Measurements from ENCODE around the gene PRICKLE2.

Gene PRICKLE2

DNA sequence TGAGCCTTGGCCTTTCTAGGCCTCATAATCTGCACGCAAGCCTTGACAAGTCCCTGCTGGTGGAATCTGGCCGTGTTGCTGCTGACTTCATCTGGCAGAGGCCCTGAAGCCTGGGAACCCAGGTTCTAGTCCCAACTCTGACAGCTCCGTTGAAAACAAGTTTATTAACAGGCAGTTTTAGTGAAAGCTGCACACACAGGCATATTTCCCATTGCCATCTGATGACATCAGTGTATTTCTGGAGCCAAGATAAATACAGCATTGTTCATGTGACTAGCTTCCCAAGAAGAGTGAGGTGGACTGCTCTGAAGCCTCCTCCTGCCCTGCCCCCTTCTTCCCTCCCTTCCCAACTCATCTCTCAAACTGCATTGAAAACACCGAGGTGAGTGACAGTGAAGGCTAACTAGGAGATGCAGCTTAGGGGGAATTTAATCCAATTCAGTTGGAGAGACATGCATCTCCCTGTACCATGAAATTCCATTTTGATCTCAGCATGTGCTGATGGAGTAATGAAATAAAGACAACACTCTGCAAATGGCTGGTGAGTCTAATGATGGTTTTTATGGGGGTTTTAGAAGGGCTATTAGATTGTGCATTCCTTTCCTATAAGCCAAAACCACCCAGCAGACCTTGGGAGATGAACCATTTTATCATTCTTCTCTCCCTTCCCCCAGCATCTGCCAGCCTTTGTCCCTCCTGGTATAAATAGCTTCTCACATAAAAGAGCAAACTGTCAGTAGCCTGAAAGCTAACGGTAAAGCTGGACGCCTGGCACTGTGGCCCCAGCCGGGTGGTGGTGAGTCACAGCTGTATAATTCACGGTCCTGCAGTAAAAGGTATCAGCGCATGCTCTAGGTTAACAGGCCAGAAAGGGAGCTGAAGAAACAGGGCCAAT is 38.0 kb downstream of the PRICKLE2 start:
- DNase-seq (ENCODE audit: low spot score): no peak

DNA sequence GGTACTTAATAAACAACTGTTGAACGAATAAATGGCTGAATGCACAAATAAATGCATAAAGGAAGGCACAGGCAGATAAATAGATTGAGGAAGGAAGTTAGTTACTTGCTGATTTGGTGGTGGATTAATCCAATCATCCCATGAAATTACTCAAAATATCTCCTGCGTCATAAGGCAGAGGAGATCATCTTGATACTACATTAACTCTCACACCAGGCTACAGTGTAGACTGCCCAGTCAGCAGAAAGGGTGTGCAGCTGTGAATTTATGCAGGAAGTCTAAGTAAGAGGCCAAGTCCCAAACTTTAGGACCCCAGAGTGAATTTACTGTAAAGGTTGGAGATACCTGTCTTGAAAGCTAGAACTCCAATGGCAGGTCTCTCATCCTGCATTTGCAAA is 38.6 kb downstream of the PRICKLE2 start:
- no peak for DNase-seq (ENCODE audit: low spot score)

DNA sequence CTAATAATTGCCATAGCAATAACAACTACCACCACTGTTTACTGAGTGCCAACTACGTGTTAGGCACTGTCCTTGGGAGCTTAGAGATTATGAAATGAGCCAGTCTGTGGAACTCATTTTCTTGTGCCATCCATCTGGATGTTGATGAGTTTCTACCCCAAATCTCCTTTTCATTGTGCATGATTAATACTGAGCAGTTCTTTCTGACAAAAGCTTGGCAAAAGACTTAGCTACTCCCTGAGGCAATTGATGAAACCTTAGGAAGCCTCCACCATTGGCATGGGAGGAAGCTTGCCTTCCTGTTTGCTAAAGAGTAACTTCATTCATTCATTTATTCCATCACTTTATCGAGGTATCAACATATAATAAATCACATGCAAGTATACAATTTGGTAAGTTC is 39.8 kb downstream of the PRICKLE2 start:
- no peak for DNase-seq (ENCODE audit: low spot score)

DNA sequence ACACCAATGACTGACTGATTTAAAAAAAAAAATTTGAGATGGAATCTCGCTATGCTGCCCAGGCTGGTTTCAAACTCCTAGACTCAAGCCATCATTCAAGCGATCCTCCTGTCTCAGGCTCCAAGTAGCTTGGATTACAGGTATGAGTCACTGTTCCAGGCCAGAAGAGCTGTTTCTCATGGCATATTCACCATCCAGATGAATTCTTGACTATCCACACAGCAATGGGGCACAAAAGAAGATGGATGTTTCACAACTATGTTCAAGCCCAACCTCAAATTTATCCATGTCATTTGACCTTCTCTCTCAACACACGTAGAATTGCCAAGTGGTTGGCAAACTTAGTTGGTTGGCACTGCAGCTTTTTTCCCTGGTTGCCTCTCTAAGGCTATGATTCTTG is 40.6 kb downstream of the PRICKLE2 start:
- no peak for DNase-seq (ENCODE audit: low spot score)

DNA sequence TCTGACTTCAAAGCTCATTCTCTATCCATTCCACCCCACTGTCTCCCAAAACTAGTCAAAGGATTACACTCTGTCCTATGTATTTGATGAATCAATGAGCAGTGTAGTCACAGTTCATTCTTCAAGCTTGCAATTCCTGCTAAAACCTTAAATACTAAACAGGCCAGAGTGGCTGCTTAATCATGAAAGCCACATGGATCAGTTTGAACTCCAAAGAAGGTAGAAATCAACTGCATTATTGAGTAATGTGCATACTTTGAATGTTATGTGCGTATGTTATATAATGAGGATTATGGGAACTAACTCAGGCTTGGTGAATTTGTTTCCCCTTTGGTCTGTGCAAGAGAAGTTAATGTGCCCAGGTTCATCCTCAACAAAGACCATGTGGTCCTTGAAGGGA is 45.4 kb downstream of the PRICKLE2 start:
- no peak for DNase-seq (ENCODE audit: low spot score)

DNA sequence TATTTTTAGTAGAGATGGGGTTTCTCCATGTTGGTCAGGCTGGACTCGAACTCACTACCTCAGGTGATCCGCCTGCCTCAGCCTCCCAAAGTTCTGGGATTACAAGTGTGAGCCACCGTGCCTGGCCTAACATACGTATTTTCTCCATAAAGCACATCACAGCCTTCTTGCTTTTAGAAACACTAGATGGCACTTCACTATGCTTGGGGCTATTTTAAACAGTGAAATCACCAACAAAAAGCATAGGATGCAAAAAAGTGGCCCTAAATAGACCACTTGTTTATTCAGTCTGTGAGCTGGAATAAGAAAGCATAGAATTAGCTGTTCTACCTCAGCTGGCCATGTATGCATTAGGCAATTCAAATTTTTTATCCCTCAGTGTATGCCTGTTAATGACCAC is 46.0 kb downstream of the PRICKLE2 start:
- no peak for DNase-seq (ENCODE audit: low spot score)

DNA sequence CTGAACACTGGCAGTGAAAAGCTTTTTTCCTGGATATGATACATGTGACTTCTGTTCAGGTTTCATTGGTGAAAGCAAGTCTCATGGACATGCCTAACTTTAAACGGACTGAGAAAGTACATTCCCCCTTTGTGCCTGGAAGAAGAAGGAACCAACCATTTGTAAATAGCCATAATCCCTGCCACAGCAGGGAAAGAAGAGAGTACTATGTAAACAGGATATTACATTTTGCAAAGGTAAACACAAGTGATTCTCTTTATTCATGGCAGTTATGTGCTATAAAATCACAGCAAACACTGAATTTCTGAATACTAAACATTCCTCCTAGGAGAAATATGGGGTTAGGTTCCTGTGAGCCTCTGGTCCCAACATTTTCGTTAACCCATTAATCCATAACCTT is 46.8 kb downstream of the PRICKLE2 start:
- DNase-seq (ENCODE audit: low spot score): no peak

DNA sequence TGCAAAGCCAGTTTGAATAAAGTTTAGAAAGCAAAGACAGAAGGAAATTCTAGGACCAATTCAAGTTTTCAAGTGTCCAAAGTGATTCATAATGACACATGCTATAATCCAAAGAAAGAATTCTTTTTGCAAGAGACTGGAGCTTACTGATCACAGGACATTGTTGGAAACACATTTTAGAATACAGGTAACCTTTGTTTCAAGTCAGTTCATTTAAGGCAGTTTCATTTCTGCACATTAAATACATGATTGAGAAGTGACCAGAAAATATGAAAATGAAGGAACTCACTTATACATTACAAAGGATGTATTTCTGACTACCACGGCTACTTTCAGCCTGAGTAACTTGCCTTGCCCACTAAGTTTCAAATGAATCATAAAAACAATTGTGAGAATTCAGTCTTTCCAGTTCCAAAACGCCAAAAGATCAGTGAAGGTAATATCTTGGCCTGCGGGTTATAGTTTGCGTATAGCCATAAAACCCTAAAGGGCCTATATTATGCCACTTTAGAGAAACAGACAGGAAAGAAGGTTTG is 48.7 kb downstream of the PRICKLE2 start:
- DNase-seq (ENCODE audit: low spot score): no peak

DNA sequence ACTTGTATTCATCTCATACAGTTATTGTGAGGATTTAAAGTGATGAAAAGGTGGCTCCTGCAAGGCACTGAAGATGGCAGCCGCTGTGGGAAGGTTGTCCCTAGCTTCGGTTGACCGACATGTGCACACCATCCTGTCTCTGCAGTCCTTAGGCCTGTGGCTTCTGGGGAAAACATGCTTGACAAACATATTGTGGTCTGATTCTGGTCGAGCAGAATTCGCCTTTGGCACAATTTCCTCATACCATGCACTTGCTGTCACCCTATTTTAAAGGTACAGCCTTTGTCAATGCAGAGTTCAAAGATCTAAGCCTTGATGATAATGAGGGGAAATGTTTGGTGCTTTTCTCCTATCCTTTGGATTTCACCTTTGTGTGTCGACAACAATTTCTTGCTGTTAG is 50.9 kb downstream of the PRICKLE2 start:
- no peak for DNase-seq (ENCODE audit: low spot score)

DNA sequence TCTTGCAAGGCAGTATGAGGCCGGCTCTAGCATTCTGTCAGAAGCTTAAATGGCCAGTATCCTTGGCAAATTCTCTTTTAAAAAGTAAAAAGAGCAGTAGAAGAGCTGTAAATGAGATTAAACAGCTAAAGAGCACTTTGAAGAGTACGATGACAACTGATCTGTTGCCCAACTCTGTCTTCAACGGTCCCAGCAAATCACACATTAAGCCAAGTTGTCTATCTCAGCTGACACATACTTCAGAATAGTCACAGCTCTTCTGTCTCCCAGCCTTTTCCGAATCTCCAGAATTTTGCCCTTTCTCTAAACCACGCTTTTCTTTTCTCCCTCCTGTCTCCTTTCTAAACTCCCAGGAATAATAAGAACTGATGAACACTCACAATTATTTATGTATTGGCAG is 51.7 kb downstream of the PRICKLE2 start:
- no peak for DNase-seq (ENCODE audit: low spot score)

DNA sequence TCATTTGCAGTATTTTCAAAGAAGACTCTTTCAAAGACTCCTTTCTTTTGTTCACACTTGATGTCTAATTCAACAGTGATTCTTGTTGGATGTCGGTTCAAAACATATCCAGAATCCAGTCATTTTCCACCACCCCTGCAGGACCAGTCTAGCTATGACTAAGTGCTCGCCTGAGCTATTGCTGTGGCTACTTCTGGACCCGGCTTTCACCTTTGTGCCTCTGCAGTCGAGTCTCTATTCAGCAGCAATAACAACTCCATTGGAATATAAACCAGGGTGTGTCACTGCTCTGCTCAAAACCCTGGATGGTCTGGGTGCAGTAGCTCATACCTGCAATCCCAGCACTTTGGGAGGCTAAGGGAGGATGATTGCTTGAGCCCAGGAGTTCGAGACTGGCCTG is 55.0 kb downstream of the PRICKLE2 start:
- DNase-seq (ENCODE audit: low spot score): no peak

DNA sequence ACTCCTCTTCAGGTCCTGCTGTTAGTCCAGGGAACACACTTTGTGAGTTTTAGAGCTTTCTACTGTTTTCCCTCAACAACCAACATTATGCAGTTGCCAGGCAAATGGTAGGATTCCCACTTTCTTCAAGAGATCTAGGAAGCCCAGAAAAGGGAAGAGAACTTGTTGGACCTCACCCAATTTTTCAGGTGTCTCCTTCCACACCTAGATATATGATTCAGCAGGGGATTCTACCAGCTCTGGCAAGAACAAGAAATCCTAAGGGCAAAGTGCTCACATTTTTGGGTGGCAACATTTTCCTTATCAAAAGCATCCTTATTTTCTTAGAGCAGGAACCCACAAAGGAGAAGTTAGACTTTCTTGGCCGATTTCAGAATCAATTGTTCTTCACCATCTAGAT is 57.4 kb downstream of the PRICKLE2 start:
- no peak for DNase-seq (ENCODE audit: low spot score)

DNA sequence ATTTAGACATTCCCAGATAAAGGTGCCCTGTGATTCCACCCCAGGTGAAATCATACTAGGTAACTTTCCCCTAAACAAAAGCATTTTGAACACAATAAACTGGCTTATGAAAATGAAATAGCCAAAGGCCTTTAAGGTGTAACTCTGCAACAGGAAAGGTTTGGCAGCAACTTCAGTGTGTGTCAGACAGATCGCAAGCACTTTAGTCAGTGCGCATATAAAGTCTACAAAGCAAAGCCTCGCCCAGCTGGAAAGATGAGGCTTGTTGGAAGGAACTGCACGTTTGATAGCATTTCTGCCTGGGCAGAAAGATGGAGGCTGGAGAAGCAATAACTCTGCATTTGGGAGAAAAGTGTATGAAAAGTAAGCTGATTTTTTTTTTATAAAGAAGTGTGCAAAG is 57.9 kb downstream of the PRICKLE2 start:
- no peak for DNase-seq (ENCODE audit: low spot score)

DNA sequence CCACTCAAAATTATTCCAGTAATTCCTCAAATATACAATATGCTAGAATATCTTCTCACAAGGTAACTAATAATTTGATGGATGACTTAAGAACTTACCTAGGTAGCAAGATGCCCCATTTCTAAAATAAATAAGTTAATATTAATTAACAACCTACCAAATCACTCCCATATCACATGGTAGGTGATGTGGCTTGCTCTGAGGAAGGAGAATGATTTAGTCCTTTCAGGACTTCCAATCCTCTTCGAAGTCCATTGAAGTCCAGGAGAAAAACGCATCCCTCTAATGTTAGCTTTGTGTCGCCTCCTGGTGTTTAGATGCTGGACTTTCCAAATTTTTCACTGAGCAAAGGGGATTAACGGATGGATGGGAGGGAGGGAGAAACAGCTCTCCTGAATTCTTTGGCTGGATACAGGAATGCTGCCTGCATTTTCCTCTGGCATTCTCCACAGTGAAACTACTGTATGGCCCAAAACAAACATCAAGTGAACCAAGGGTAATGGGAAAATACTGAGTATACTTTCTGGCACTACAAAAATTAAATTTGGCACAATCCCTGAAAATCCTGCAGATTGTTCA is 58.6 kb downstream of the PRICKLE2 start:
- DNase-seq (ENCODE audit: low spot score): no peak

DNA sequence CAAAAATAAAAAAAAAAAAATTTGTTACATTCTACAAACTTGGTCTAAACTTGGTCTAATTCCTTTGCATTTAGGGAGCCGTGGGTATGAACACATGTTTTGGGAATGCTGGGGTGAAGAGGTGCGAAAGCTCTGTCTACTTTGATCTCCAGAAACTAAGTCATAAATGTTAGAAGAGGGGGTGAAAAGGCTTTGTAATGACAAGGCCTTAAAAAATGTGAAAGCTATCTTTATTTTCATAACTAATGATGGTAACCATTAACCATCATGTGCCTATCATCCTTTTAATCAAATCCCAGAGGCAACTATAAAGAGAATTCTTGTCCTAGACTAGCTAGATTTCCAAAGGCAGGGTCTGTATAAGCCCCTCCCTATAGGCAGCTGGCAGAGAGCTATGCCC is 60.9 kb downstream of the PRICKLE2 start:
- DNase-seq (ENCODE audit: low spot score): no peak

DNA sequence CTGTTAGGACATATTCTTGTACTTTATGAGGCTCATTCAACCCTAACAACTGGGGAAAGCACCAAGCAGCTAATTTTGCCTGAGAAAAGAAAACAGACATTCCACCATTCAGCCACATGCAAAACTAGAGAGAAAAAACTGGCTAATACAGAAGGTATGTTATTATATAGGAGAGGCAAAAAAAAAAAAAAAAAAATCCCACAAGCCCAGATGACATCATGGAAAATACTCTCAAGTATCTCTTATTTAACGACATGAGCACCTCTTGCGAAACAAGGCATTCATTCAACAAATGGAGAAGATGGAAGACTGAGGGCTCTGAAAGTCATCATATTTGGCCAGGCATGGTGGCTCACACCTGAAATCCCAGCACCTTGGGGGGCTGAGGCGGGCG is 61.5 kb downstream of the PRICKLE2 start:
- no peak for DNase-seq (ENCODE audit: low spot score)

DNA sequence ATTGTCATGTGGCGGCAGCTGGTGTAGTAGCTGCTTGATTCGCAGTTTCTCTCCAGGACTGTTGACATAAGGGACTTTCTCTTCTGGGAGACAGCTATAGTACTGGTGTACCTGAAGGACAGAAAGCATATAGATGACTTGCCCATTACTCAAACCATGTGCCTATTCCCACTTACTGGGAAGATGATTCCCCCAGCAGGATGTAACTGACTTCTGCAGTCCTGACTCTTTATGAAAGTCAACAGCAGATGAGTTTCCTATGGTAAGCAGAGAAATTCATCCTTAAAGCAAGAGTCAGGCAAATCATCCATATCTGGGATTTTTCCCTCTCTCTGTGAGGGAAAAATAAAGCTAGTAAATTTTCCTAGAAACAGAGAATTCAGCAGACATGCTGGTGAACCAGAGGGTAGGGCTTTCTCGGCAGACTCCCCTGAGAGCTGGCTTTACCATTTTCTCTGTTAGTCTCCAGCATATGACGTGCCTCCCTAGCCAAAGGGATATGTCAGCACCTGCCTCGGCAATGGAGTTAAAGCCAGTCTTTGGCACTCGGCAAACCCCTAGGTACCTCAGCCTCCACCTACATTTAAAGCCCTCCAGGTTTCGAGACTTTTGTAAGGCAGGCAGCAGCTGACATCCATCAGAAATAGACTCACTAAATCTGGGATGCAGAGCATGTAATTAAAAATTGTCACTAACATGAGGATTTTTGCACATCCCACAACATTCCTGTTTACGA is 62.1 kb downstream of the PRICKLE2 start:
- DNase-seq (ENCODE audit: low spot score): no peak

DNA sequence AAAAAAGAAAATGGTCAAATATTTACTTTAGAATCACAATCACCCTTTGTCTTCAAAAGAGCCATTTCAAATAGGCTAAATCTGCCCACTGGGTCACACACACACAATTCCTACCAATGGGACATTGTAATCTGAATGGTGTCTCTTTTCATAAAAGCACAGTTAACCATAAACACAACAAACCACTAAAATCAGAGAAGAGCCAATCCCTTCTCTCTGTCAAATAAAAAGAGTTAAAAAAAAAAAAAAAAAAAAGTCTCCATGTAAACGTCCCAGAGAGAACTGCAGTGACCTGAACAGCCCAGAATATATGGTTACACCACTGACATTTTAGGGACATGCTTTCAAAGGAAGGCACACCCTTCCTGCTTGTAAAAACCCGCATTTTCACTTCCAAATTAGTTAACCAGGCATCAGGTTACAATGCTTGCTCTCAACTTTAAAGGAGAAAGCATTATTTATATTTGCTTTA is 63.7 kb downstream of the PRICKLE2 start:
- no peak for DNase-seq (ENCODE audit: low spot score)

DNA sequence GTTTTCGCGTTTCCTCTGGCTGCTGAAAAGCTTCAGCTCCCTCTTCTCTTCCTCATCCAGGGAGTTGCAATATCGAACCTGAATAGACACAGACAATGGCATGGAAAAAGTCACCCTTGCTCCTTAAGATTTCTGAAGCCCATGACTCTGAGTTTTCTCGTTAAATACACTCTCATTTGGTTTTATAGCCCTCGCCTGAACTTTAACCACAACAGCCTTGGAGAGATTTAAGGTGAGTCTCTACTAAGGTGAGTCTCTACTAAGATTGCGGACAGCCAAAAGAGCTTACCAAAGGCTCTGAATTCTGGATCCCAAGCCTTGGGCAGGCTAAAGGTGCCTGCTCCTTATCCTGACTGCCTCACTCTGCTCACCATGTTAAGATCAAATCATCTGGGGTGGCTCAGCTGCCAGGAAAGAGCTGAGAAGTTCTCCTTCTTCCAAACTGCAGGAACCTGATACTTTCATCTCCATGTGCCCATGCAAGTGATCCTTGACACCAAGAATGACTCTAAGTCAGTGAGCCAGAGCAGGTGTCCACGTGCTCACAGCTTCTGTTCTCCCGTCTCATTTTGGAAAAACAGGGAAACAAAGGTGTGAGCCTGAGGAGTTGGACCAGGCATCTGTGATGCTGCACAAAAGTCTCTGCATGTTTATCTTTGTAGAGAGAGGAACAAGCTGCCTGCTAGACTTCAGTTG is 65.1 kb downstream of the PRICKLE2 start:
- no peak for DNase-seq (ENCODE audit: low spot score)

DNA sequence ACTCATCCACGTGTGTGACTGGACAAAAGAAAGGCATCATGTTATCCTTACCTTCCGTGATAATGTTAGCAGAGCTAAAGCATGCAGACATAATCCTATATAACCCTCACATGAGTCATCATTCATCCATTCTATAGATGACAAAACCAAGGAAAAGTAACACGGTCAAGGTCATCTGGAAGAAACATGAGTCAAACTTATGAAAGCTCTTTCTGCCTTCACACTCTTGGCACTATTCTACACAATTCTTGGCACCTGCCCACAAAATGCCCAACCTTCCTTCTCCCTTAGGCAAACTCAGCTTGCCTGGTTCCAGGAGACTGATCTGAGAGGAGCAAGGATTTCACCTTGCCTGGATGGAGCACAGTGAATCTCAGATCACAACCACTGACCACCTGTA is 66.9 kb downstream of the PRICKLE2 start:
- no peak for DNase-seq (ENCODE audit: low spot score)

DNA sequence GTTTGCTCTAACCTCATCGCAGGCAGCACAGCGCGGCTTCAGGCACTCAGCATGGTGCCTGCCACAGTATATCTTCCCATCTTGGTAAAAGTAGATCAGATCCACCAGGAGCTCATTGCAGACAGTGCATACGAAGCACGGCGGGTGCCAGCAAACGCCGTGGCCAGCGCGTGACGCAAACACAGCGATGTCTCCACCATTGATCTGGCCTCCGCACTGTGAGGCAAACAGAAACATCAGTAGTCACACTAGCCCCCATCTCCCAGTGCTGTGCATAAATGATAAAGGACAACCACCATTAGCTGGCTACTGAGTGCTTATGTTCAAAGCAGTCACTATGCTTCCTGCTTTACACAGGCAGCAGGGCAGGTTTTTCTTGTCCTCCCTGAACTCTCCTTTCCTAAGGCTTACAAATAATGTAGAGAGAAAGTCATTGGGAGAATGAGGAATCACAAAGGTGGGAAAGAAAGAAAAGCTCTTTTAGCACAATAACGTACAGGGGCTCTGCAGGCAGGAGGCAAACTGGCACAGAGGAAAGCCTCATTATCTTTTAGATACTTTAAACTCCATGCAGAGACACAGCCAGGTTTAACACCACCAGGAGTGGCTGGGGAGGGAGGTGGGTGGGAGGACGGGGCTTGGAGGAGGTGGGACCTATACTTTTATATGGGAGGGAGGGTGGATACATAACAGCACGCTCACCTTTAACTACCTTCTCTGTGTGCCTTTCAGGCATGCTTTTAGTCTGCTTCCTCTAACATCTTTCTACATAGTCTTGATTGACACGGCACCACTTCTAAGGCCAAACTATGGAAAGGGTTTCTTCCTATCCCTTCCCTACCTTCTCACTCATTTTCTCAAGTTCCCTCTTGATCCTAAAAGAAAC is 67.9 kb downstream of the PRICKLE2 start:
- no peak for DNase-seq (ENCODE audit: low spot score)

Data from RKO (cell line).